ENCODE measurements around the gene FAF1. TPM values are rescaled to one million over a fixed set of nuclear protein-coding genes. Genes with fewer than 3 reads are reported as not detected.

FAF1 gene
- total and polyA plus RNA-seq, 4 donors: 52.9 to 66.9 (median 61.6) TPM

- no peaks in the 10 kb centered on the region for H3K9me3 ChIP-seq (ENCODE audit: control insufficient read depth, insufficient read depth, low read length)
- no peak overlapping the region for H3K27ac ChIP-seq (ENCODE audit: low read depth, low read length)
- no peak overlapping the region for H3K4me3 ChIP-seq (ENCODE audit: low read depth, low read length)
- peaks cover 3% of the 10 kb centered on the region for H3K36me3 ChIP-seq (ENCODE audit: control insufficient read depth, insufficient read depth, low read length)
- no peaks in the 10 kb centered on the region for H3K27me3 ChIP-seq (ENCODE audit: control insufficient read depth, insufficient read depth, low read length)
- WGBS (ENCODE audit: insufficient coverage): no CpG with 5 or more reads among the region's 3 CpGs
- no peak for DNase-seq (ENCODE audit: low read depth in 4 of 6, low spot score in 6 of 6)
- H3K4me1 ChIP-seq (ENCODE audit: control insufficient read depth, insufficient read depth, low read length): no peaks in the 10 kb centered on the region
Measured at GRCh38 chr1:50527249-50527986, 432.6 kb downstream of the FAF1 start.

GRCh38 chr1:50526431-50526830, 433.6 kb downstream of the FAF1 start:
- H3K36me3 ChIP-seq (ENCODE audit: control insufficient read depth, insufficient read depth, low read length): peaks cover 3% of the 10 kb centered on the region
- H3K4me3 ChIP-seq (ENCODE audit: low read depth, low read length): no peak overlapping the region
- DNase-seq (ENCODE audit: low read depth in 4 of 6, low spot score in 6 of 6): no peak
- H3K9me3 ChIP-seq (ENCODE audit: control insufficient read depth, insufficient read depth, low read length): no peaks in the 10 kb centered on the region
- no peaks in the 10 kb centered on the region for H3K27me3 ChIP-seq (ENCODE audit: control insufficient read depth, insufficient read depth, low read length)
- no peak overlapping the region for H3K27ac ChIP-seq (ENCODE audit: low read depth, low read length)
- H3K4me1 ChIP-seq (ENCODE audit: control insufficient read depth, insufficient read depth, low read length): no peaks in the 10 kb centered on the region
- 80% methylated on average over 1 of the region's 1 CpG for WGBS (ENCODE audit: insufficient coverage)

GRCh38 chr1:50523548-50523947, 436.5 kb downstream of the FAF1 start:
- Histone ChIP-seq H3K9me3 (ENCODE audit: control insufficient read depth, insufficient read depth, low read length) (no peaks in the 10 kb centered on the region), H3K4me3 (ENCODE audit: low read depth, low read length) (no peak overlapping the region), H3K4me1 (ENCODE audit: control insufficient read depth, insufficient read depth, low read length) (no peaks in the 10 kb centered on the region), H3K36me3 (ENCODE audit: control insufficient read depth, insufficient read depth, low read length) (peaks cover 3% of the 10 kb centered on the region), H3K27me3 (ENCODE audit: control insufficient read depth, insufficient read depth, low read length) (no peaks in the 10 kb centered on the region), H3K27ac (ENCODE audit: low read depth, low read length) (no peak overlapping the region)
- DNase-seq (ENCODE audit: low read depth in 4 of 6, low spot score in 6 of 6): no peak
- WGBS (ENCODE audit: insufficient coverage): 100% methylated on average over 1 of the region's 3 CpGs

GRCh38 chr1:50522691-50523342, 437.2 kb downstream of the FAF1 start:
- H3K27me3 ChIP-seq (ENCODE audit: control insufficient read depth, insufficient read depth, low read length): no peaks in the 10 kb centered on the region
- WGBS (ENCODE audit: insufficient coverage): no CpG with 5 or more reads among the region's 1 CpG
- H3K27ac ChIP-seq (ENCODE audit: low read depth, low read length): no peak overlapping the region
- no peaks in the 10 kb centered on the region for H3K9me3 ChIP-seq (ENCODE audit: control insufficient read depth, insufficient read depth, low read length)
- peaks cover 3% of the 10 kb centered on the region for H3K36me3 ChIP-seq (ENCODE audit: control insufficient read depth, insufficient read depth, low read length)
- no peak for DNase-seq (ENCODE audit: low read depth in 4 of 6, low spot score in 6 of 6)
- no peak overlapping the region for H3K4me3 ChIP-seq (ENCODE audit: low read depth, low read length)
- H3K4me1 ChIP-seq (ENCODE audit: control insufficient read depth, insufficient read depth, low read length): no peaks in the 10 kb centered on the region

GRCh38 chr1:50521703-50522102, 438.4 kb downstream of the FAF1 start:
- H3K36me3 ChIP-seq (ENCODE audit: control insufficient read depth, insufficient read depth, low read length): no peaks in the 10 kb centered on the region
- no peaks in the 10 kb centered on the region for H3K27me3 ChIP-seq (ENCODE audit: control insufficient read depth, insufficient read depth, low read length)
- H3K4me3 ChIP-seq (ENCODE audit: low read depth, low read length): no peak overlapping the region
- no peak overlapping the region for H3K27ac ChIP-seq (ENCODE audit: low read depth, low read length)
- DNase-seq (ENCODE audit: low read depth in 4 of 6, low spot score in 6 of 6): no peak
- no peaks in the 10 kb centered on the region for H3K9me3 ChIP-seq (ENCODE audit: control insufficient read depth, insufficient read depth, low read length)
- no peaks in the 10 kb centered on the region for H3K4me1 ChIP-seq (ENCODE audit: control insufficient read depth, insufficient read depth, low read length)
- WGBS (ENCODE audit: insufficient coverage): 100% methylated on average over 1 of the region's 4 CpGs

- Histone ChIP-seq H3K9me3 (ENCODE audit: control insufficient read depth, insufficient read depth, low read length) (no peaks in the 10 kb centered on the region), H3K27me3 (ENCODE audit: control insufficient read depth, insufficient read depth, low read length) (no peaks in the 10 kb centered on the region), H3K27ac (ENCODE audit: low read depth, low read length) (no peak overlapping the region), H3K36me3 (ENCODE audit: control insufficient read depth, insufficient read depth, low read length) (peaks cover 5% of the 10 kb centered on the region), H3K4me1 (ENCODE audit: control insufficient read depth, insufficient read depth, low read length) (no peaks in the 10 kb centered on the region), H3K4me3 (ENCODE audit: low read depth, low read length) (no peak overlapping the region)
- DNase-seq (ENCODE audit: low read depth in 4 of 6, low spot score in 6 of 6): no peak
Measured at GRCh38 chr1:50517488-50517887, 442.6 kb downstream of the FAF1 start.

GRCh38 chr1:50516056-50516455, 444.0 kb downstream of the FAF1 start:
- Histone ChIP-seq H3K27me3 (ENCODE audit: control insufficient read depth, insufficient read depth, low read length) (no peaks in the 10 kb centered on the region), H3K4me3 (ENCODE audit: low read depth, low read length) (no peak overlapping the region), H3K27ac (ENCODE audit: low read depth, low read length) (no peak overlapping the region), H3K36me3 (ENCODE audit: control insufficient read depth, insufficient read depth, low read length) (peaks cover 5% of the 10 kb centered on the region), H3K9me3 (ENCODE audit: control insufficient read depth, insufficient read depth, low read length) (no peaks in the 10 kb centered on the region), H3K4me1 (ENCODE audit: control insufficient read depth, insufficient read depth, low read length) (no peaks in the 10 kb centered on the region)
- DNase-seq (ENCODE audit: low read depth in 4 of 6, low spot score in 6 of 6): no peak
- 86% methylated on average over 1 of the region's 3 CpGs for WGBS (ENCODE audit: insufficient coverage)

- Histone ChIP-seq H3K4me3 (ENCODE audit: low read depth, low read length) (no peak overlapping the region), H3K4me1 (ENCODE audit: control insufficient read depth, insufficient read depth, low read length) (no peaks in the 10 kb centered on the region), H3K27ac (ENCODE audit: low read depth, low read length) (no peak overlapping the region), H3K36me3 (ENCODE audit: control insufficient read depth, insufficient read depth, low read length) (peaks cover 3% of the 10 kb centered on the region), H3K27me3 (ENCODE audit: control insufficient read depth, insufficient read depth, low read length) (no peaks in the 10 kb centered on the region), H3K9me3 (ENCODE audit: control insufficient read depth, insufficient read depth, low read length) (peaks cover 7% of the 10 kb centered on the region)
- DNase-seq (ENCODE audit: low read depth in 4 of 6, low spot score in 6 of 6): no peak
Measured at GRCh38 chr1:50508040-50508586, 452.0 kb downstream of the FAF1 start.

GRCh38 chr1:50505427-50505826, 454.6 kb downstream of the FAF1 start:
- H3K27me3 ChIP-seq (ENCODE audit: control insufficient read depth, insufficient read depth, low read length): no peaks in the 10 kb centered on the region
- no peaks in the 10 kb centered on the region for H3K4me1 ChIP-seq (ENCODE audit: control insufficient read depth, insufficient read depth, low read length)
- H3K36me3 ChIP-seq (ENCODE audit: control insufficient read depth, insufficient read depth, low read length): no peaks in the 10 kb centered on the region
- H3K4me3 ChIP-seq (ENCODE audit: low read depth, low read length): no peak overlapping the region
- DNase-seq (ENCODE audit: low read depth in 4 of 6, low spot score in 6 of 6): no peak
- no peak overlapping the region for H3K27ac ChIP-seq (ENCODE audit: low read depth, low read length)
- peaks cover 14% of the 10 kb centered on the region for H3K9me3 ChIP-seq (ENCODE audit: control insufficient read depth, insufficient read depth, low read length)

- H3K27ac ChIP-seq (ENCODE audit: low read depth, low read length): no peak overlapping the region
- H3K4me1 ChIP-seq (ENCODE audit: control insufficient read depth, insufficient read depth, low read length): no peaks in the 10 kb centered on the region
- no peak for DNase-seq (ENCODE audit: low read depth in 4 of 6, low spot score in 6 of 6)
- WGBS (ENCODE audit: insufficient coverage): no CpG with 5 or more reads among the region's 1 CpG
- H3K9me3 ChIP-seq (ENCODE audit: control insufficient read depth, insufficient read depth, low read length): peaks cover 14% of the 10 kb centered on the region
- H3K4me3 ChIP-seq (ENCODE audit: low read depth, low read length): no peak overlapping the region
- H3K36me3 ChIP-seq (ENCODE audit: control insufficient read depth, insufficient read depth, low read length): no peaks in the 10 kb centered on the region
- no peaks in the 10 kb centered on the region for H3K27me3 ChIP-seq (ENCODE audit: control insufficient read depth, insufficient read depth, low read length)
Measured at GRCh38 chr1:50503515-50503914, 456.6 kb downstream of the FAF1 start.

Measured in spinal cord (tissue), 10 donors.